Activated CD8-positive, alpha-beta T cell treated with anti-CD3 and anti-CD28 coated beads for 36 hours (primary cell): Measurements from ENCODE around the gene RHOT1. TPM values are rescaled to one million over a fixed set of nuclear protein-coding genes. Genes with fewer than 3 reads are reported as not detected.

Experiments used
- ATAC-seq: fragments of 200-7000 bp; cut with Tn5 transposase; one replicate; pipeline ENCODE4 v1.10.0; 2021; ENCODE audit warnings: mild to moderate bottlenecking, moderate library complexity
- CTCF ChIA-PET: fragments of 350-600 bp; sonication (Branson Sonifier 250); formaldehyde crosslinking; loops from one replicate; lab custom pipeline; 2021; ENCODE audit warnings: antibody characterized with exemption; lab: Charles Lee
- POLR2A ChIA-PET: fragments of 350-600 bp; sonication (Branson Sonifier 250); formaldehyde crosslinking; loops from one replicate; lab custom pipeline; 2021; ENCODE audit warnings: antibody characterized with exemption; lab: Charles Lee
- DNase-seq: peaks from one replicate; pipeline ENCODE4 v3.0.0-alpha.2; 2020
- H3K27ac Mint-ChIP-seq: one replicate; pipeline ENCODE4 v1.8.0; 2021; ENCODE audit warnings: mild to moderate bottlenecking, mixed read lengths
- H3K27me3 Mint-ChIP-seq: one replicate; pipeline ENCODE4 v1.8.0; 2021; ENCODE audit warnings: mixed read lengths
- H3K36me3 Mint-ChIP-seq: one replicate; pipeline ENCODE4 v1.8.0; 2021; ENCODE audit warnings: low read depth, mixed read lengths
- H3K4me1 Mint-ChIP-seq: one replicate; pipeline ENCODE4 v1.8.0; 2021; ENCODE audit warnings: low read depth, mixed read lengths
- H3K4me3 Mint-ChIP-seq: one replicate; pipeline ENCODE4 v1.8.0; 2021; ENCODE audit warnings: mild to moderate bottlenecking, moderate library complexity, mixed read lengths
- H3K9me3 Mint-ChIP-seq: one replicate; pipeline ENCODE4 v1.8.0; 2021; ENCODE audit warnings: mixed read lengths
- intact Hi-C: fragments of 100-400 bp; cut with micrococcal nuclease; formaldehyde crosslinking; loops from one replicate; pipeline ENCODE4 v1.10.0; 2022
- total RNA-seq, 2 experiments: library from RNA; stranded (reverse); gene quantifications; one replicate each; pipeline ENCODE4 v1.2.3, GENCODE V29; 2021
- TF ChIP-seq, protein P1 (sequence below): fragments of 200-600 bp; IDR thresholded peaks from one replicate; pipeline ENCODE4 v1.8.0; 2022; ENCODE audit warnings: antibody characterized with exemption, mild to moderate bottlenecking

RHOT1 gene
- total RNA-seq, 2 experiments from 2014 or later = 25.8 to 27.2 TPM

GRCh38 chr17:32235588-32235987, 93.3 kb downstream of the RHOT1 start:
- CTCF ChIA-PET = no interaction called here
- H3K4me1 Mint-ChIP-seq = peaks cover 12% of the 10 kb centered on the region
- no peaks in the 10 kb centered on the region for H3K9me3 Mint-ChIP-seq
- ATAC-seq (no peak), DNase-seq (no peak)
- H3K36me3 Mint-ChIP-seq = no peaks in the 10 kb centered on the region
- POLR2A ChIA-PET = no interaction called here
- TF ChIP-seq, protein P1, sequence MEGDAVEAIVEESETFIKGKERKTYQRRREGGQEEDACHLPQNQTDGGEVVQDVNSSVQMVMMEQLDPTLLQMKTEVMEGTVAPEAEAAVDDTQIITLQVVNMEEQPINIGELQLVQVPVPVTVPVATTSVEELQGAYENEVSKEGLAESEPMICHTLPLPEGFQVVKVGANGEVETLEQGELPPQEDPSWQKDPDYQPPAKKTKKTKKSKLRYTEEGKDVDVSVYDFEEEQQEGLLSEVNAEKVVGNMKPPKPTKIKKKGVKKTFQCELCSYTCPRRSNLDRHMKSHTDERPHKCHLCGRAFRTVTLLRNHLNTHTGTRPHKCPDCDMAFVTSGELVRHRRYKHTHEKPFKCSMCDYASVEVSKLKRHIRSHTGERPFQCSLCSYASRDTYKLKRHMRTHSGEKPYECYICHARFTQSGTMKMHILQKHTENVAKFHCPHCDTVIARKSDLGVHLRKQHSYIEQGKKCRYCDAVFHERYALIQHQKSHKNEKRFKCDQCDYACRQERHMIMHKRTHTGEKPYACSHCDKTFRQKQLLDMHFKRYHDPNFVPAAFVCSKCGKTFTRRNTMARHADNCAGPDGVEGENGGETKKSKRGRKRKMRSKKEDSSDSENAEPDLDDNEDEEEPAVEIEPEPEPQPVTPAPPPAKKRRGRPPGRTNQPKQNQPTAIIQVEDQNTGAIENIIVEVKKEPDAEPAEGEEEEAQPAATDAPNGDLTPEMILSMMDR = no peak
- no peak overlapping the region for H3K4me3 Mint-ChIP-seq
- intact Hi-C loops = no loop called here
- no peak overlapping the region for H3K27ac Mint-ChIP-seq
- H3K27me3 Mint-ChIP-seq = no peaks in the 10 kb centered on the region

GRCh38 chr17:32239456-32239855, 97.2 kb downstream of the RHOT1 start:
- ATAC-seq (no peak), DNase-seq (no peak)
- POLR2A ChIA-PET = no interaction called here
- TF ChIP-seq, protein P1 = no peak
- CTCF ChIA-PET = interaction anchor here (0.6 to 1.1 kb wide), 2 partner anchors 79 to 85 kb away, joined by 3 read pairs; no protein-coding TSS in a partner anchor
- Mint-ChIP-seq H3K9me3 (no peaks in the 10 kb centered on the region), H3K27ac (no peak overlapping the region), H3K4me1 (no peaks in the 10 kb centered on the region), H3K4me3 (no peak overlapping the region), H3K36me3 (no peaks in the 10 kb centered on the region), H3K27me3 (no peaks in the 10 kb centered on the region)
- intact Hi-C loops = no loop called here

DNA sequence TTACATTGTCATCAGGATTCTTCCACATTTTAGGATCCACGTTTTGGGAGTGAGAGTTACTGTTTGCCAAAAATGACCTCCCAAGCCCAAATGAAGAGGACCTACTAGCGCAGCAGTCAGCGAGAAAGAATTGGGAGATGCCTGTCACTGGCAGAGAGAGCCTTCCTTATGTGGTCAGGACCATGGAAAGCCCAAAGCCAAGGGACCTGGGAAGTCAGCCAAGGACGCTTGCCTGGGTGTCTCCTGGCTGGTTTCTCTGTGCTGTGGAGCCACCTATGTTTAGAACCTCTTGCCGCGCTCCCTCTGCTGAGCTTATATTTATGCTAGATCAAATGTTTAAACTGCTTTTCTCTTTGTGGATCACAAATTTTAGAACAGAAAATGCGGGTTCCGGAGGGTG, 98.4 kb downstream of the RHOT1 start:
- ChIA-PET POLR2A (interaction anchor here (0.9 kb wide), 1 partner anchor 9 kb away, joined by 4 read pairs; no protein-coding TSS in a partner anchor), CTCF (interaction anchor here (1.1 kb wide), 1 partner anchor 17 kb away, joined by 3 read pairs; no protein-coding TSS in a partner anchor)
- H3K27ac Mint-ChIP-seq = no peak overlapping the region
- ATAC-seq = no peak
- no peaks in the 10 kb centered on the region for H3K27me3 Mint-ChIP-seq
- no peak for DNase-seq
- H3K36me3 Mint-ChIP-seq = no peaks in the 10 kb centered on the region
- H3K4me3 Mint-ChIP-seq = no peak overlapping the region
- H3K4me1 Mint-ChIP-seq = no peaks in the 10 kb centered on the region
- TF ChIP-seq, protein P1 = no peak
- H3K9me3 Mint-ChIP-seq = no peaks in the 10 kb centered on the region
- intact Hi-C loops = no loop called here

DNA sequence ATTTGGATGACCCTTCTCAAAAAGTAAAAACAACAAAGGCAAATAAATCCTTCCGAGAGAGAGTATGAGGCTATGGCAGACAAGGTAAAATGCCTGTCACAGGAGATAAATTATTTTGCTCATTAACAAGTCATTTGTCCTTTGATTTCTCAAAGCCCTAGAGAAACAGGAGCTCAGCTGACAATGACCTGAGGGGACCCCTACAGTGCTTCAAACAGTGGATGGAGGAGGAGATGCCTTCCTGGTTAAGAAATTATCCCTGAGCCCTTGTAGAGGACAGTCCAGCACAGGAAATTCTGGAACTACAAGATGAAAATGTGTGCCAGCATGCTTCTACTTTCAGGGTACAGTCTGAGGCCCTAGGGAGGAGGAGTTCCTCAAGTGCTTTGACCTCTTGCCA, 99.3 kb downstream of the RHOT1 start:
- Mint-ChIP-seq H3K4me1 (no peaks in the 10 kb centered on the region), H3K27ac (no peak overlapping the region), H3K4me3 (no peak overlapping the region), H3K9me3 (no peaks in the 10 kb centered on the region), H3K27me3 (no peaks in the 10 kb centered on the region), H3K36me3 (no peaks in the 10 kb centered on the region)
- intact Hi-C loops = no loop called here
- ChIA-PET CTCF (interaction anchor here (0.8 to 2.6 kb wide), 4 partner anchors 11 to 78 kb away, joined by 3 to 11 read pairs (median 6); no protein-coding TSS in a partner anchor), POLR2A (interaction anchor here (1.0 kb wide), 1 partner anchor 16 kb away, joined by 3 read pairs; no protein-coding TSS in a partner anchor)
- TF ChIP-seq, protein P1 = no peak
- no peak for ATAC-seq
- DNase-seq = no peak

GRCh38 chr17:32249475-32249874, 107.2 kb downstream of the RHOT1 start:
- Mint-ChIP-seq H3K27ac (no peak overlapping the region), H3K36me3 (no peaks in the 10 kb centered on the region), H3K4me1 (no peaks in the 10 kb centered on the region), H3K9me3 (no peaks in the 10 kb centered on the region), H3K27me3 (peaks cover 2% of the 10 kb centered on the region), H3K4me3 (no peak overlapping the region)
- ChIA-PET CTCF (interaction anchor here (2.5 kb wide), 1 partner anchor 12 kb away, joined by 7 read pairs; no protein-coding TSS in a partner anchor), POLR2A (interaction anchor here (0.9 kb wide), 1 partner anchor 17 kb away, joined by 3 read pairs; no protein-coding TSS in a partner anchor)
- TF ChIP-seq, protein P1 = no peak
- ATAC-seq = no peak
- no peak for DNase-seq
- intact Hi-C loops = no loop called here
